ENCODE results near the gene ESYT1.
A peak's percentile ranks its signal among the peaks of the same experiment; 100 is the strongest.

The ESYT1 gene

GRCh38 chr12:56161690-56162351, 33.8 kb downstream of the ESYT1 start:
- Histone ChIP-seq H3K27me3 (ENCODE audit: insufficient read depth, low read length, poor library complexity) (no peaks in the 10 kb centered on the region), H3K9ac (ENCODE audit: low read depth, low read length) (peak overlapping the region; percentile 89; the same call in 1 of the 2 replicates), H3K4me1 (ENCODE audit: insufficient read depth, low read length) (peaks cover 46% of the 10 kb centered on the region), H2AFZ (ENCODE audit: low read depth, low read length) (no peak overlapping the region), H3K36me3 (ENCODE audit: insufficient read depth, low read length) (peaks cover 72% of the 10 kb centered on the region), H3K27ac (ENCODE audit: low read length) (no peak overlapping the region; the same call in 1 of the 2 replicates), H3K4me3 (ENCODE audit: low read depth in 1 of 2, low read length in 2 of 2) (0 out of 4 replicates have a peak overlapping the region, but pooled peaks of 1 of the 2 experiments have one; percentile 69), H3K9me3 (ENCODE audit: insufficient read depth, low read length, severe bottlenecking) (no peaks in the 10 kb centered on the region), H3K4me2 (ENCODE audit: insufficient read depth, low read length) (peak overlapping the region; percentile 78; the same call in 1 of the 2 replicates), H4K20me1 (ENCODE audit: insufficient read depth, low read length) (peaks cover 13% of the 10 kb centered on the region), H3K79me2 (ENCODE audit: insufficient read depth, low read length) (peaks cover 54% of the 10 kb centered on the region)
- TF ChIP-seq EZH2 (IDR thresholded peaks at IDR 0.05; ENCODE audit: borderline replicate concordance, low read depth, low read length, severe bottlenecking) = no peak
- no peak for TF ChIP-seq CTCF (IDR thresholded peaks at IDR 0.05; ENCODE audit: borderline replicate concordance, extremely low read depth, low read length, poor library complexity, severe bottlenecking)
- DNase-seq = no peak
- no peak for ATAC-seq (ENCODE audit: insufficient read depth, low read depth)

GRCh38 chr12:56162468-56163290, 34.6 kb downstream of the ESYT1 start:
- ATAC-seq (ENCODE audit: insufficient read depth, low read depth) (no peak), DNase-seq (no peak)
- peaks cover 80% of the 10 kb centered on the region for H3K36me3 ChIP-seq (ENCODE audit: insufficient read depth, low read length)
- no peak overlapping the region for H3K4me2 ChIP-seq (ENCODE audit: insufficient read depth, low read length)
- H3K79me2 ChIP-seq (ENCODE audit: insufficient read depth, low read length) = peaks cover 45% of the 10 kb centered on the region
- H3K4me1 ChIP-seq (ENCODE audit: insufficient read depth, low read length) = peaks cover 37% of the 10 kb centered on the region
- TF ChIP-seq EZH2 (IDR thresholded peaks at IDR 0.05; ENCODE audit: borderline replicate concordance, low read depth, low read length, severe bottlenecking) (no peak), CTCF (IDR thresholded peaks at IDR 0.05; ENCODE audit: borderline replicate concordance, extremely low read depth, low read length, poor library complexity, severe bottlenecking) (no peak)
- no peak overlapping the region for H3K9ac ChIP-seq (ENCODE audit: low read depth, low read length)
- H3K27me3 ChIP-seq (ENCODE audit: insufficient read depth, low read length, poor library complexity) = no peaks in the 10 kb centered on the region
- H4K20me1 ChIP-seq (ENCODE audit: insufficient read depth, low read length) = peaks cover 13% of the 10 kb centered on the region
- no peak overlapping the region for H3K4me3 ChIP-seq (ENCODE audit: low read depth in 1 of 2, low read length in 2 of 2)
- H2AFZ ChIP-seq (ENCODE audit: low read depth, low read length) = no peak overlapping the region
- H3K9me3 ChIP-seq (ENCODE audit: insufficient read depth, low read length, severe bottlenecking) = no peaks in the 10 kb centered on the region
- H3K27ac ChIP-seq (ENCODE audit: low read length) = no peak overlapping the region

GRCh38 chr12:56163533-56164344, 35.7 kb downstream of the ESYT1 start:
- peaks cover 91% of the 10 kb centered on the region for H3K36me3 ChIP-seq (ENCODE audit: insufficient read depth, low read length)
- H3K27ac ChIP-seq (ENCODE audit: low read length) = no peak overlapping the region

More at GRCh38 chr12:56163533-56164344, 35.7 kb downstream of the ESYT1 start:
- no peak for ATAC-seq (ENCODE audit: insufficient read depth, low read depth)
- Histone ChIP-seq H3K4me1 (ENCODE audit: insufficient read depth, low read length) (peaks cover 36% of the 10 kb centered on the region), H4K20me1 (ENCODE audit: insufficient read depth, low read length) (peaks cover 13% of the 10 kb centered on the region), H3K9me3 (ENCODE audit: insufficient read depth, low read length, severe bottlenecking) (no peaks in the 10 kb centered on the region), H3K27me3 (ENCODE audit: insufficient read depth, low read length, poor library complexity) (no peaks in the 10 kb centered on the region), H3K4me3 (ENCODE audit: low read depth in 1 of 2, low read length in 2 of 2) (no peak overlapping the region), H3K4me2 (ENCODE audit: insufficient read depth, low read length) (no peak overlapping the region), H3K79me2 (ENCODE audit: insufficient read depth, low read length) (peaks cover 38% of the 10 kb centered on the region), H2AFZ (ENCODE audit: low read depth, low read length) (no peak overlapping the region), H3K9ac (ENCODE audit: low read depth, low read length) (no peak overlapping the region)
- DNase-seq = no peak
- TF ChIP-seq CTCF (IDR thresholded peaks at IDR 0.05; ENCODE audit: borderline replicate concordance, extremely low read depth, low read length, poor library complexity, severe bottlenecking) = no peak
- no peak for TF ChIP-seq EZH2 (IDR thresholded peaks at IDR 0.05; ENCODE audit: borderline replicate concordance, low read depth, low read length, severe bottlenecking)

All from DND-41 (cell line).